HG03103 (cell line): Measurements from ENCODE around the gene UGT2B17.
"Not testable (repeated sequence)": the region's sequence is repeated elsewhere in the genome, so short reads cannot be mapped to it uniquely, and the experiment has no call there.

Source experiments
- ATAC-seq: cut with Tn5 transposase; IDR thresholded peaks from one replicate; pipeline ENCODE4 v1.9.1; 2021; ENCODE audit warnings: low read depth; ENCODE audit not compliant: unreplicated experiment

Gene UGT2B17

DNA sequence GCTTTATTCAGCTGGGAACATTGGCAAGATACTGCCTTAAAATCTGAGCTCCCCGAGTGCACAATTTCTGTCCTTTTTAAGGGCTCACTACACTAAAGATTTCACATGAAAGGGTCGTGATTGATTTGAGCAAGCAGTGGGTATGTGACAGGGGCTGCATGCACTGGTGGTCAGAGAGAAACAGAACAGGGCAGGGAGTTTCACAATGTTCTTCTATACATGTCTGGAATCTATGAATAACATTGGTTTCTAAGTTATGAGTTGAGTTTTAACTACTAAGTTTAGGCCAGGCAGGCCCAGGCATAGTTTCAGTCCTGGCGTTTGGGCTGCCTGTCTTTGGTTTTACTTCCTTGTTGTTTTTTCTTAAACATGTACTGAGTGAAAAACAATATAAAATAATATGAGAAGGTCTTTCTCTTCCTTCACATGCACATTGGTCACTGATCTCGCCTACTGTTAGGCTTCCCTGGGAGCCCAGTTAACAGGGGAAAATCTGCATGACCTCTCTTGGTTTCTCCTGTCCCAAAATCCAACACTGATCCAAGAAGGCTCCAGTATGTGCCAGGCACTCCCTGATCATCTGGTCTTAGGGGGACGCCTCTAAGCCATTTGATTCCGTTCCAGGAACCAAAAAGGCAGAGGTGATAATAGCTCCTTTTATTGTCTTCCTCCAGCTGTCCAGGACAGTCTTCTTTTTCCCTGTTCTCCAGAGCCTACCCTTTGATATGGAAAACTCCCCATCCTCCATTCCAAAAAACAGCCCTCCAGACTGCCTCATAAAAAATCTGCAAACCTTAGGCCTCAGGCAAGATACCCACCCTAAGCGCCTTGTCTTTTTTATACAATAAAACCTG is at the start of gene UGT2B17:
UGT2B17 (minus strand) TSS at position 51 of the 854 bp plus-strand sequence. CDS start 7,838 bp downstream, outside the sequence.
- peak; percentile 87 for ATAC-seq

DNA sequence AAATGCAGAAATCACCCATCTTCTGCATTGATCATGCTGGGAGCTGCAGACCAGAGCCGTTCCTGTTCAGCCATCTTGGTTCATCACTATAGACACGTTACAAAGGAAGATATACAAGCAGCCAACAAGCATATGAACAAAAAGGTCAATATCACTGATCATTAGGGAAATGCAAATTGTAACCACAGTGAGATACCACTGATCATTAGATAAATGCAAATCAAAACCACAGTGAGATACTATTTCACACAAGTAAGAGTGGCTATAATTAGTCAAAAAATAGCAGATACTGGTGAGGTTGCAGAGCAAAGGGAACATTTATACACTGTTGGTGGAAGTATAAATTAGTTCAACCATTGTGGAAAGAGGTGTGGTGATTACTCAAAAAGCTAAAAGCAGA is 46.6 kb upstream of the UGT2B17 start:
- not testable (repeated sequence) for ATAC-seq

DNA sequence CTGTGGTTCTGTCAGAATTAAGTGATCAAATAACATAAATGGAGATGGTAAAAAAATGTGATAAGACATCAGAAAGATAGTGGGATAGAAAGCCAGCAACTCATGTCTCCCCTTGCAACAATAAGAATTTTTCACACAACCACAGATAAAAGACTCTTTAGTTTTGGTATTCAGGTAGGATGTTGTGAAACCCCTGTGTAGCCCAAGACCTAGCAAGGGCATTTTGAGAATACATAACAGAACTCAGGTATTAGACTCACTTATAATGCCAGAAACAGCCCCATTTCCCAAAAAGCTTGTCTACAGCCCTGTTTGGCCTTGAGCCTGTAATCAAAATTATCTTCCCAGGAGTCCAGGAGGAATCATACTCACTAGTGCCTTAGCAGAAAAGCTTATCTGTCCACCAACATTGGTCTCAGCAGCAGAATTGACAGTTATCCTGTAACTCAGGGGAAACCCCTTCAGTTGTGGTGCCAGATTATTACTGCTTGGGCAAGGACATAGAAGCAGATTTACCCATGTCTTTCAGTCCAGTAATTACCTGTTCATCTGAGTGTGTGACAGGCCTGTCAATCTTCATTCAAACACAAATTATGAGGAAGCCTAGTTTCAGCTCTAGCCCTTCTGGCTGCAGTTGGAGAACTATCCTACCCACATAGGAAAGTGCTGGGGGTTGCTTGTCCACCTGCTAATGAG is 41.0 kb upstream of the UGT2B17 start:
- no peak for ATAC-seq

DNA sequence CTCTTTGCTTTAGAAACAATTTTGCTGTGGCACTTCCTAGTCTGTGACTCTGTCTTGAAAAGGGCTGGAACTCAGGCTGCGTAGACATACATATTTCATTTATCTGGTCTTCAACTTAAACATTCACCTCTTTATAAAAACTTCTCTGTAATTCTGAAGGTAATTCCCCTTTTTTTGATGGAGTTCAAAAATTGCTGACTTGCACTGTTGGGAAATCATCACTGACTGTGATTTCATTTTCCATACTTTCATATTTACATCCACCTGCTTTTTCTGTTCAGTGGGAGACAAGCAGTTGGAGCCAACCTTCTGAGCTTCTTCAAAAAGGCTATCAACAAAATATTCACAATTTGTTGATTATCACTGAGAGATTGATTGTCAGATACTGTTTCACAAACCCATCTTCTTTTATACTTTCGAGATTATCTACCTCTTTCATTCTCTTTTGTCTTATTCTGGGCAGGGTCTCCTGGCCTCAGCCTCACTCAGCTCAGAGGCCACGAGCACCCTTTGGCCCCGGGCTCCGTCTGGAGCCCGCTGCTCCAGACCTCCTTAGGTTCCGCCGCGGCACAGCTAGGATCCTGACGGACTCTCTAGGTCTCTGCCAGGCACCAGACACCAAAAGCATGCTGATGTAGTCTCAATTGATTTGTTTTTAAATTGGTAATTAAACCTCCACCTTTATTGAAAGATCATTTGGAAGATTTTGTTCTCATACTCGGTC is 39.7 kb upstream of the UGT2B17 start:
- no peak for ATAC-seq

DNA sequence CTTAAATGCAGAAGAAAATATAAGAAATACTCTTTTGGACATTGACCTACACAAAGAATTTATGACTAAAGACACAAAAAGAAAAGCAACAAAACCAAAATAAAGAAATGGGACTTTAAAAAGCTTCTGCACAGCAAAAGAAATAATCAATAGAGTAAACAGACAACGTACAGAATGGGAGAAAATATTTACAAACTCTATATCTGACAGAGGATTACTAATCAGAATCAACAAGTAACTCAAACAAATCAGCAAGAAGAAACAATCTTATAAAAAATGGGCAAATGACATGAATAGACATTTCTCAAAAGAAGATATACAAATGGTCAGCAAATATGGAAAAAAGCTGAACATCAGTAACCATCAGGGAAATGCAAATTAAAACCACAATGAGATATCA is 37.6 kb upstream of the UGT2B17 start:
- ATAC-seq, result no peak

DNA sequence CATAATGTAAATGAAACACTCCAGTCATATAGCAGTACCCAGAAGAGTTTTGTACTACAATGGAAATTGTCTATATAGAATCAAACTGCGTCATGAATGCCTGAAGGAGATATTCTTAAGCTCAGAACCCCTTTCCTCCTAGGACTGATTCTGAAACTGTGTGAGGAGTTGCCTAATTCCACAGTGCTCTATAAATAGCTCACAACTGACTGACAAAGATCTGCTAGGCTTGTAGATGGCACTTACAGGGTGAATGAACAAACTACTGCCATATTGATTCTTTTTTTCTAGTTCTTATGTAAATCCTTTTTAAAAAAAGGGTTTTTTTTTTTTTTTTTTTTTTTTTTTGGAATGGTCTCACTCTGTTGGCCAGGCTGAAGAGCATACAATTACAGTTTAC is 30.1 kb upstream of the UGT2B17 start:
- no peak for ATAC-seq

DNA sequence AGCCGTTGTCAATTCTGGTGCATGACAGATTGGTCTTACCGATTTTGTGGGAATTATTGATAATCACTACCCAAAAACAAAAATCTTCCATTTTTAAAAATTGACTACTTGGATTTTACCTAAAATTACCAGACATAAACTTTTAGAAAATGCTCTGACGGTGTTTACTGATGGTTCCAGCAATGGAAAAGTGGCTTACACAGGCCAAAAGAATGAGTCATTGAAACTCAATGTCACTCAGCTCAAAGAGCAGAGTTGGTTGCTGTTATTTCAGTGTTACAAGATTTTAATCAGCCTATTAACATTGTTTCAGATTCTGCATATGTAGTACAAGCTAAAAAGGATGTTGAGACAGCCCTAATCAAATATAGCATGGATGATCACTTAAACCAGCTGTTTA is 23.0 kb upstream of the UGT2B17 start:
- ATAC-seq, result no peak

DNA sequence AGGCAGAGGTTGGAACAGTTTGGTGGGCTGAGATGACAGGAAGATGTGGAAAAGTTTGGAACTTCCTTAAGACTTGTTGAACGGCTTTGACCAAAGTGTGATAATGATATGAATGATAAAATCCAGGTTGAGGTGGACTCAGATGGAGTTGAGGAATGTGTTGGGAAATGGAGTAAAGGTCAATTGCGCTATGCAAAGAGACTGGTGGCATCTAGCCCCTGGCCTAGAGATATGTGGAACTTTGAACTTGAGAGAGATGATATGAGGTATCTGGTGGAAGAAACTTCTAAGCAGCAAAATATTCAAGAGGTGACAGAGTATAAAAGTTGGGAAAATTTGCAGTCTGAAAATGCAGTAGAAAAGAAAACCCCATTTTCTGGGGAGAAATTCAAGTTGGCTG is 21.4 kb upstream of the UGT2B17 start:
- ATAC-seq, result no peak

DNA sequence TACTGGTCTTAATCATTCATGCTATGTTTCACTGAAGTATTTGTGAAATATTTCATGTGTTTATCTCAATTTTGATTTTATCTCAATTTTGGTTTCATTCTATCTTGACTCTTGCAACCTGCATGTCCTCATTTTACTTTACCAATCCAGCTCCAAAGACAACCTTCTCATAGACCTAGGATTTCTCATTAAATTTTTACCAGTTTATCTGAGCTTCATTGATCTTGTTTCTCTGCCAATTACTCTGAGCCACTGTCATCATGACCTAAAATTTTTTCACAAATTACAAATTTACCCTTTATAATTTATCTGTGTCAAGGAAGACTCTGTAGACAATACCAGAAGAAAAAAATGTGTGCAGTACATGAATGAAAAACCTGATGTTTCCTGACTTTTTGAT is 18.6 kb upstream of the UGT2B17 start:
- no peak for ATAC-seq

DNA sequence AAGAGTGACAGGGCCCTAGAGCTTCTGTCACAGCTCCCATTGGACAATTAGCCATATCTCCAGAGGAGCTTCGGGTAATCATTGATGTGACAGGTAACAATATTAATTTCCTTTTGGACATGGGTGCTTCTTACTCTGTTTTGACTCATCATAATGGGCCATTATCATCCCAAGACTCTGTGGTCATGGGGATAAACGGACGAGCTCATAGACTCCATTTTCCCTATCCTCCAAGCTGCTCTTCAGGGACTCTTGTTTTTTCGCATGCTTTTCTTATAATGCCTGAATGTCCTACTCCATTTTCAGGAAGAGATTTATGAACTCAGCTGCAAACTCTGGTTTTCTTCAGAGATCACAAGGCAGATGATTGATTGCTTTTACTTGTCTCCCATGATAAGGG is 17.0 kb upstream of the UGT2B17 start:
- ATAC-seq, result no peak

DNA sequence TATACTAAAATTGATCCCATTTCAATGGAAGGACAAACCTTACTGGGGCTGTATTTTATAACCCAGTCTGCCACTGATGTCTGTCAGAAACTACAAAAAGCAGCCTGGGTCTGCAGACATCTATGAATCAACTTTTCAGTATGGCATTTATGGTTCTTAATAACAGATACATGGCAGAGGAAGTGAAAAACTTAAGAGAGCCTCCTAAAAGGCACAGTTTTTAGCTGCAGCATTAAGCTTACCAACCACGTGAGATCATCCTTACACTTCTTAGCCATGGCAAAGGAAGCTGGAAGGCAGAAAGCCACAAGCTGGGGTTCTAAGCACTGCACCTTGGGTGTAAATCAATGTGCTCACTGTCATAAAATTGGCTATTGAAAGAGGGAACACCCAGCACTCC is 16.6 kb upstream of the UGT2B17 start:
- ATAC-seq, result peak; percentile 67

DNA sequence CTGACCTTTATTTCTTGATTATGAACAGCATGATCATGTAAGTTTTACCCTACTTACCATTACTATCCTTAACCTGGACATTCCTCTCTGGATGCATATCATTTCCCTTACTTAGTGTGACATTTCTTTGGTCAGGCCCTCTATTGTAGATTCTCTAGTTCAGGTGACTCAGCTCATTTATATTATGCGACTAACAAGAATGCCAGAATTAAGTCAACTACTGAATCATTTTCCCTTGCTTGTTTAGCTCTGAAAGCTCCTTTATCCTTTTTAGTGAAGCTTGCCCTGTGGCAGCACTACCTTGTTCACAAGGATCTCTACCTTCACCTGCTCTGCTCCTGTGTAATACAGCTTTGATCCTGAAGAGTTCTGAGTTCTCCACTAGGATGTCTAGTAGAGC is 15.1 kb upstream of the UGT2B17 start:
- no peak for ATAC-seq

DNA sequence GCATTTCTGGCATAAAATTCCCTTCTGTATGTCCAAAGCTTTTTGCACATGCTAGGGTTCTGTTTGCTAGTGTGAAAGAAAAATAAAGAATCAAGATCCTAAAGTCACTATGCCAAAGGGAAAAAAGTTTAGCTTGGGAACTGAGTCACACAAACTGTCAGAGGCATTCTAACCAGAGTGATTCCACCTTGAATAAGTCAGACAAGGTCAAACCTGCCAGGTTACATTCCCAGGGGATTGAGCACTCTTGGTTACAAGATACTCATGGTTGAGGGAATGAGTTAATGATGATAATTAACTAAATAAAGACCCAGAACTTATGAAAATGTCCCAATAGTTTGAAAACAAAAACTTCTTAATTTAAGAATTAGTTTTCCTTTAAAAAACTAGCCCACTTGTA is 13.7 kb upstream of the UGT2B17 start:
- ATAC-seq, result no peak

DNA sequence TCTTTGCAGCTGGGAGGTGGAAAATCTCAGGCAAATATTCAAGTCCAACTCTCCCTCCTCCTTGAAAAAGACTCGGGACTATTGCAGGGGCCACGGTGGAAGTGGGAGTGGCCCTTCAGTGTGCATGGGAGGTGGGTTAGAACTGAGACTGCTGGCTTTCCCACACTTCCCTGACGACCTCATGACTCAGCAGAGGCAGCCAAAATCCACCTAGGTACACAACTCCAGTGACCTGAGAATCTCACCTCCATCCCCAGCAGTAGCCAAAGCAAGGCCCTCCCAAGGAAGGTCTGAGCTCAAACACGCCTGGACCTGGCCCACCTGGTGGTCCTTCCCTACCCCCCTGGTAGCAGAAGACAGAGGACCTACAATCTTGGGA is 6.2 kb upstream of the UGT2B17 start:
- ATAC-seq, result no peak

DNA sequence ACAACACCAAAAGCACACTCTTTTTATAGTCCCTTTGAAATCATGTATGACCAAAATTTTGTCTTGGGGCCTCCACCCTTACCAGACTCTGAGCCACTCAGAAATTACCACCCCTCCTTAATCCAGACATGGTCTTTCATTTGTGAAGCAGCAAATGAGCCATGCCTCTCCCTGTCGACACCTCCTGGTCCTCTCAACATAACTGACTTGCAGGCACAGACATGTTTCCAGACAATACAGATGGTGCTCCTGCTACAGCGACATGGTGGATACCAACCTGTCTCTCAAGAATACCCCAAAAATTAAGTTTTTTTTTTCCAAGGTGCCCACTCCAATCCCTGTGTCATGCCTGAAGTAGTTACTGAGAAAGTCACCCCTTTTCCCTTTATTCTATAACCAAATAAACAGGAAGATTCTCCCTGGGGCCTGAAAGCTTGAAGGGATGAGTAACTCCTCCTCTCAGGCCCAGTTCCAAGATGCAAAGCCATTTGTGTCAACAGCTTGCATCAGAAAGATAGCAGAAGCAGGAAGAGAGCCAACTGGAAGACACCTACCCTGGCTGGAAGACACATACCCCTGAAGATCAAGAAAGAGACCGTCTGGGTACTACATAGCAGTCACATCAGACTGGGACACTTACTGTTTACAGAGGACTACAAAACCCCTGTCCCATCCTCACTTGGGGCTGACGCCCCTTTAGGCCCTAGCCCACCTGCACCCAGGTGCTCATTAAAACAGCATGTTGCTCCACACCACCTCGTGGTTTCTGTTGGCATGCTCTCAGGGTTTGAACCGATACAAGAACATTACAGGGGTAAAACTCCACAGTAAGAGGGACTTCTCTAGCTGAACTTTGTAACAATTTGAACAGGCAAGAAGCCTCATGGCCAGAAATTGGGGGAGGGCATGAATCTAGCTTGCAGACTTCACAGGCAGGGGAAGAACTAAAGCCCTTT is 5.5 kb upstream of the UGT2B17 start:
- ATAC-seq, result no peak

DNA sequence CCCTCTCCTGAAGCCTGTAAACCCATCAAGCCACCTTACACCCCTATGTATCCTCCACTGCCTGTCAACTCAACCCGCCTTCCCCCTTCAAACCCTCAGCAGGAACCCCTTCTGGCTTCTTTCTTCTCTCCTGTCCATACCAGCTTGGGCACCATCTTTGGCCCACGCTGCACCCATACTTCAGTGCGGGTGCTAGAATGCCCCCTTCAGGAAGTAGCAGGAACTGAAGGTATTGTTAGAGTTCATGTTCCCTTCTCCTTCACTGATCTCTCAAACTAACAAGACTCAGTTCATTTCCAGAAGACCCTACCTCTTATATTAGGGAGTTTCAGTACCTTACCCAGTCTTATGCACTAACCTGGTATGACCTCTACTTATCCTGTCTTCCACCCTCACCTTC is 1.5 kb upstream of the UGT2B17 start:
- ATAC-seq, result no peak

DNA sequence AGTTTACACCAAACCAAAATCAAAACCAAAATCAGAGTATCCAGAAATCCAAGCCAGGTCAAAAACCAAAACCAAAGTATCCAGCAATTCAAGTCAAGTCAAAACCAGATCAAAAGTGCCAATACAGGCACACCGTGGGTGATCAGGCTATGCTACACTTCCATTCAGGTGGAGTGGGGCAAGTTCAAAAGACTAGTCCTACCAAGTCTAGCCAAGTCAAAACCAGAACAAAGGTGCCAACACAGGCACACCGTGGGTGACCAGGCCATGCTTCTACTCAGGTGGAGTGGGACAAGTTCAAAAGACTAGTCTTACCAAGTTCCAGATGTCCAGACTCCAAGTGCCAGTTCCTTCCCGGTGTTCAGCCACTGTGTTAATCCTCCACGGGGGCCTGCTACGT is 486 bp downstream of the UGT2B17 start:
- ATAC-seq, result not testable (repeated sequence)

DNA sequence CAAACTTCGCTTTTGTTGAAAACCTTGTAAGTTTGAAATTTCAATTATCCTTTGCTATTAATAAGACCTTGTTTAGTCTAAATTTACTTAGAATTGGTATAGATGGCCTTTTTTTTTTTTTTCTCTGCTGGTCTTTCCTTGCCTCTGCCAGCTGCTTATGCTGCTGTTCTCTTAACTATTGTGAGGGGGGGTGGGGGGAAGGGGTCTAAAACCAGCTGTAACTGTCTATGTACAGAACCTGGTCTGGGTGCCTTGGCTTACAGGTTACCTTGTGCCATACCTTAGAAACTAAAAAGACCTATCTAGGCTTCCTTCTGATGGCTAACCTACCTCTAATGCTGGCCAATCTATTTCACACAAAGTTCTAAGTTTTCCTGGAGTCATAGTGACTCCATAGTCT is 1.0 kb downstream of the UGT2B17 start:
- ATAC-seq, result no peak

DNA sequence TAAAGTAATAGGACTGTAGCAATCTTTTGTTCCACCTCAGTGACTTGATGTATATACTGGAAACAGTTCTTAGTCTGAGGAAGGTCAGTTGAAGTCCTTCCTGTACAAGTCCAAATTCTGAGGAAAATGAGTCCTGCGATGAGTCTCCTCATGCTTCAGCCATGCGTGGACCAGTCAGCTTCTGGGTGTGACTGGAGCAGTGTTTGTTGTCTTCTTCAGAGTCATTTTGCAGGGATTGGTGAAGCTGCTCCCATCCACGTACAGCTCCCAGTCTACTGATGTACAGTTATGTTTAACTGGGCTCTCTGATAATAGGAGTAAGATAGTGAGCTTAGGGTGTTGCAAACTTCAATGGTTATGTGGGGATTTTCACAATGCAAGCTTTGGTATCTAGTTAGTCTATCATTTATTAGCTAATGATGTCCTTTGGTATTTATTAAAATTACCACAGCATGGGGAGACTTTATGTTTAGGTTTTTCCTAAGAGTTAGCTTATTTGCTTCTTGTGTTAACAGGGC is 3.4 kb downstream of the UGT2B17 start:
- ATAC-seq, result no peak

DNA sequence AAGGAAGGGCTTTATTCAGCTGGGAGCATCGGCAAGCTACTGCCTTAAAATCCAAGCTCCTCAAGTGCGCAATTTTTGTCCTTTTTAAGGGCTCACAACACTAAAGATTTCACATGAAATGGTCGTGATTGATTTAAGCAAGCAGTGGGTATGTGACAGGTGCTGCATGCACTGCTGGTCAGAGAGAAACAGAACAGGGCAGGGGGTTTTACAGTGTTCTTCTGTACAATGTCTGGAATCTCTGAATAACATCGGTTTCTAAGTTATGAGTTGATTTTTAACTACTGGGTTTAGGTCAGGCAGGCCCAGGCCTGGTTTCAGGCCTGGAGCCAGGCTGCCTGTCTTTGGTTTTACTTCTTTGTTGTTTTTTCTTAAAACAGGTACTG is 6.0 kb downstream of the UGT2B17 start:
- ATAC-seq, result no peak
